GM12875 (cell line): Measurements from ENCODE around the gene CXCL1.
"Not testable (repeated sequence)": the region's sequence is repeated elsewhere in the genome, so short reads cannot be mapped to it uniquely, and the experiment has no call there.

Source experiments
- H3K4me3 ChIP-seq: one replicate; pipeline ENCODE4 v1.5.1; 2011; ENCODE audit warnings: low read depth, low read length, control low read depth
- TF ChIP-seq, protein P1 (sequence below): IDR thresholded peaks from 2 replicates; pipeline ENCODE4 v1.5.1; 2011; ENCODE audit warnings: low read depth, mild to moderate bottlenecking, control low read depth, inconsistent platforms, low read length, moderate library complexity, borderline replicate concordance; ENCODE audit not compliant: insufficient read depth

CXCL1 gene

DNA sequence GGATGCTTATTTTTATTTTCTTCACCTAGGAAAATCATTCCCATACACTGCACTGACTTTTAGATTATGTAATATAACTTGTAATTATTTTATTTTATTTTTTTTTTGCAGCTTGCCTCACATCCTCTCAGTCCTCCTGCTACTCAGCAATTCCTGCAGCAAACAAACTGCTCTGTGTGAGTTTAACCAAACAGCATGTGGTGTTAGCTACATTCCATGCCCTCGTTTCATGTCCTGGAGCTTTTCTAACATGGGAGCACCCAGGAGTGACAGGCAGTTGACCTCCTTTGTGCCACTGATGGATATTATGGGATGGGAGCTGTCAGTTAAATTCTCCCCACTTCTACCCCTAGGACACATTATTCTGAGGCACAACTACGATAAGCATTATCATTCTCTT, 24.8 kb downstream of the CXCL1 start:
- no peak overlapping the region for H3K4me3 ChIP-seq
- TF ChIP-seq, protein P1, sequence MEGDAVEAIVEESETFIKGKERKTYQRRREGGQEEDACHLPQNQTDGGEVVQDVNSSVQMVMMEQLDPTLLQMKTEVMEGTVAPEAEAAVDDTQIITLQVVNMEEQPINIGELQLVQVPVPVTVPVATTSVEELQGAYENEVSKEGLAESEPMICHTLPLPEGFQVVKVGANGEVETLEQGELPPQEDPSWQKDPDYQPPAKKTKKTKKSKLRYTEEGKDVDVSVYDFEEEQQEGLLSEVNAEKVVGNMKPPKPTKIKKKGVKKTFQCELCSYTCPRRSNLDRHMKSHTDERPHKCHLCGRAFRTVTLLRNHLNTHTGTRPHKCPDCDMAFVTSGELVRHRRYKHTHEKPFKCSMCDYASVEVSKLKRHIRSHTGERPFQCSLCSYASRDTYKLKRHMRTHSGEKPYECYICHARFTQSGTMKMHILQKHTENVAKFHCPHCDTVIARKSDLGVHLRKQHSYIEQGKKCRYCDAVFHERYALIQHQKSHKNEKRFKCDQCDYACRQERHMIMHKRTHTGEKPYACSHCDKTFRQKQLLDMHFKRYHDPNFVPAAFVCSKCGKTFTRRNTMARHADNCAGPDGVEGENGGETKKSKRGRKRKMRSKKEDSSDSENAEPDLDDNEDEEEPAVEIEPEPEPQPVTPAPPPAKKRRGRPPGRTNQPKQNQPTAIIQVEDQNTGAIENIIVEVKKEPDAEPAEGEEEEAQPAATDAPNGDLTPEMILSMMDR, result no peak

DNA sequence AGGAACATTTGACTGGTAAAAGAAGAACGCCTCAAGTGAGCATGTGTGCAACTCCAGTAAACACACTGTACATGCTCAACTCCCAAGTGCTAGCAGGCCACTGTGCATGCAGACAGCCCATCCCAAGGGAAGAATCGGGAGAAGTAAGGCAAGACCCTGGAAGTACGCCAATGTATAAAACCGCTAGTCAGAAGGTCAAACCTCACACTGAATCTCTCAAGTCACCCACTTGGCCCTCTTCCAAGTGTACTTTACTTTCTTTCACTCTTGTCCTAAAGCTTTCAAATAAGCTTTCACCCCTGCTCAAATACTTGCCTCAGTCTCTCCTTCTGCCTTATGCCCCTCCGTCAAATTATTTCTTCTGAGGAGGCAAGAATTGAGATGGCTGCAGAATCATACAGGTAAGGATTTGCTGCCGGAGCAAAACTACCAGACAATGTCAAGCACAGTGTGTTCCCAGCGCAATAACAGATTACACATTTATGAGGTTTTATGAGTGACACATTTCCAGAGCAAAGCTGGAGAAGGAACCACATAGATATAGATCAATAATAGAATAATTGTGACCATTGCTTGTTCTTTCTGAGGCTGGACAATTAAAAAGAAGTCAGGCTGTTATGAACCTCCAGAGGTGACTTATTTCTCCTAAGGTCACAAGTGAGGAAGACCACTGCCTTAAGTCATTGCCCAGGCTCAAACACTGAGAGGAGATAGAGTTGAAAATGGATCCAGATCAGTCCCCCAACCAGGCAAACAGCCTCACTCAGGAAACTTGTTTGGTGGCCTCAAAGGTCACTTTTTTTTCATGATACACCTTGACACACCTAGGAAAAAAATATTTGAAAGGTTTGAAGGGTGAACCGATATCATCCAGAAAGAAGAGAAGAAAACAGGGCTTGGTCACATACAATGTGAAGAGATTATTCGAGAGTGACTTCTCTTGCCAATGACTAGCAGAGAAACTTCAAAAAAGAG, 26.3 kb downstream of the CXCL1 start:
- TF ChIP-seq, protein P1, result no peak
- no peak overlapping the region for H3K4me3 ChIP-seq

DNA sequence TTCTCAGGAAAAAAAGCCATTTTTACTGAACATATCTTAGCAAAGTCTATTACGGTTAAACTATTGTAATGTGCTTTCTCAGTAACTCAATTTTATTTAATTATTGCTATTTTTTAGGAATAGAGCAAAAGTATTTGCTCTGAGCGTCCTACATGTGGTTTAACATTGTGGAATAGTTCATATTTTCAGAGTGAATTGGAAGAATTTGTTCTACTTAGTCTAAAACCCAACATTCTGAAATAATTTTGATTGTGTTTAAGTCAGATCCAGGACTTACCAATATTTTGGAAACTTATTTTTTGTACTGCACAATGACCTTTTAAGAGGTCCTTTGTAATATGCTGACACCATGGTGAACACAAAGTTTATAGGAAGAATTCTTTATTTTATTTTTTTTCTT, 27.2 kb downstream of the CXCL1 start:
- TF ChIP-seq, protein P1, result no peak
- H3K4me3 ChIP-seq, result no peak overlapping the region

DNA sequence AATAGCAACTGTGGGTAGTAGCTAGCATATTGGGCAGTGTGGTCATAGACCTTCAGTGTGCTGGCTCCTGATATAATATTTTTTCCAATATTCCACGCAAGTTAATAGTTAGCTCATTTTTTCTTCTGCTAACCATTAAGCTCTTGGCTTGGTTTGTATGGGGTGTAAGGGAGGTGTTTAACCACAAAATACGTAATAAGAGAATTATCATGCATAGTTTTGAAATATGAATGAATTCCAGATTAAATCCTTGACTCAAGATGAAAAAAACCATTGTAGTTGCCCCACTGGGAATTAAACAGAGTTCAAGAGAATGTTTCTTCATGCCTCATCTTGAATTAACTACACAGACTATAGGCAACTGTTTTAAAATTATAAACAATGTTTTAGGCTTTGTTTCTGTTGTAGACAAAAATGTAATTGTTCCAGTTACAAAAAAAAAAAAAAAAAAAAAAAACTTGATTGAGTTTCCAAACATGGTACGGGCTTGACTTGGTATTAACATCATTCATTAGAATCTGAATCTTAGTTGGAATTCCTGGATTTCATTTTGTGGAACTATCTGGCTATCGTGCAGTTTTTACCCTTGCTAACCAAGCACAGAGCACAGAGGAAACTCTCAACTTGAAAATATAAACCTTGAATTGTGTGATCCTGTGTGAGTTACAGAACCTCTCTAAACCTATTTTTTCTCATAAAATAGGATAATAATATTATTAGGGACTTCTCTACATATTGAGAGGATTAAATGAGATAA, 28.4 kb downstream of the CXCL1 start:
- no peak overlapping the region for H3K4me3 ChIP-seq
- TF ChIP-seq, protein P1, result no peak

DNA sequence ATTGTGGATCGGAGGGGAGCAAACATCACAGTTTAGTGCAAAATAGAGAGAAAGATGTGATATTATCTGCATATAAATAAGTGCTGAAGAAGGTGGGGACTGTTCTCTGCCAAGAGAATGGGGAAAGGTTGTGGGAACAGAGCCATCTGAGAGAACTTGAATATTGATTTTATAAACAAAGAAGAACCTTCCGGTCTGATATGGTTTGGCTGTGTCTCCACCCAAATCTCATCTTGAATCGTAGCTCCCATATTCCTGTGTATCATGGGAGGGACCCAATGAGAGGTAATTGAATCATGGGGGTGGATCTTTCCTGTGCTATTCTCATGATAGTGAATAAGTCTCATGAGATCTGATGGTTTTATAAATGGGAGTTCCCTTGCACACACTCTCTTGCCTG, 30.1 kb downstream of the CXCL1 start:
- H3K4me3 ChIP-seq, result not testable (repeated sequence)

DNA sequence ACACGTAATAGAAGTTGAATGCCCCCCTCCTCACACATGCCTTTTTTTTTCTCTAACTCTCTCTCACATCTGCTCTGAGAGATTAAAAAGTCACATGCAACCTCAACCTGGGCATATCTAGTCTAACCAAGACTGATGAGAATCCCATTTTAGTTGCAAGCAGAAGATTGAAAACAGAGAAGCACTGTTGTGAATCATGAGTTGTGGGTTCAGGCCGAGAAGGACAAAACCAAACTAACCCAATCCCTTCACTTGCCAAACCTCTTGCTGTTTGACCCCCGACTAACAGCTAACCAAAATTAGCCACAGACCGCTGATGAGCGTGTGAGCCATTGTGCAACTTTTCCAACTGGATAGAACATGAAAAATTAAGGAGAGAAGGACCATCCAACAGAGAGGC, 31.8 kb downstream of the CXCL1 start:
- TF ChIP-seq, protein P1, result no peak

DNA sequence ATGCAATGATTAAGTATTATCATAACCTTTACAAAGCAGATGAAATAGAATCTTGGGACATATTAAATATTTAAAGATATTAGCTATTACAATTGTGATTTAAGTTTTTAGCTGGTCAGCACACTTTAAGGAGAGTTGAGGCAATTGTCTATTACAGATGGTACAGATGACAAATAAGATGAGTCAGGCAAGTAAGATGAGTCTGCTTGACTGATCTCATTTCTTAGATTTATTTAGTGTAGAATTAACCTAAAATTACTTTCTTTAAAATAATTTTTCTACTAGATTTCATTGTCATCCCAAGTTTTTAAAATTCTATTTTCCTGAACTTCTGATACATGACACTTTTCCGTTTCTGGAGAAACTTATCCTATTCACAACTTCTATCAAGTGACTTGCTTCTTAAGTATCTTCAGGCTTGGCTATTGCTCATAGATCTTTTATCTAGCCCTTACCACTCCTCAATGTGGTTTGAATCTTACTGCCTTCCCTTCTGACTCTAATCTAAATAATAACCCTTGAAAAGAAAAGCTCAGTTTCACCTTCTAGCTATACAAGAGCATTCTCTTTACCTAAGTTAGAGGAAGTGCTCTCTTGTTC, 32.9 kb downstream of the CXCL1 start:
- TF ChIP-seq, protein P1, result no peak
- no peak overlapping the region for H3K4me3 ChIP-seq

More for the DNA sequence above, 31.8 kb downstream of the CXCL1 start:
- H3K4me3 ChIP-seq, result no peak overlapping the region
